Glutamatergic neuron (in vitro differentiated cells): ENCODE measurements around the gene HES6. TPM values are rescaled to one million over a fixed set of nuclear protein-coding genes. Genes with fewer than 3 reads are reported as not detected.

ENCODE experiments used
- DNase-seq: peaks from one replicate; pipeline ENCODE4 v3.0.0; 2022
- H3K27ac Mint-ChIP-seq: one replicate; pipeline ENCODE4 v1.8.0; 2020; ENCODE audit warnings: mild to moderate bottlenecking, mixed read lengths, inconsistent platforms; ENCODE audit not compliant: unreplicated experiment
- H3K27me3 Mint-ChIP-seq: one replicate; pipeline ENCODE4 v1.8.0; 2020; ENCODE audit warnings: mild to moderate bottlenecking, moderate library complexity, mixed read lengths, inconsistent platforms; ENCODE audit not compliant: unreplicated experiment
- H3K36me3 Mint-ChIP-seq: one replicate; pipeline ENCODE4 v1.8.0; 2020; ENCODE audit warnings: mild to moderate bottlenecking, mixed read lengths, inconsistent platforms; ENCODE audit not compliant: unreplicated experiment
- H3K4me1 Mint-ChIP-seq: one replicate; pipeline ENCODE4 v1.8.0; 2020; ENCODE audit warnings: mild to moderate bottlenecking, low read depth, mixed read lengths, inconsistent platforms; ENCODE audit not compliant: unreplicated experiment
- H3K4me3 Mint-ChIP-seq: one replicate; pipeline ENCODE4 v1.8.0; 2020; ENCODE audit warnings: mild to moderate bottlenecking, mixed read lengths, inconsistent platforms; ENCODE audit not compliant: unreplicated experiment
- H3K9me3 Mint-ChIP-seq: one replicate; pipeline ENCODE4 v1.8.0; 2020; ENCODE audit warnings: mild to moderate bottlenecking, moderate library complexity, mixed read lengths, inconsistent platforms; ENCODE audit not compliant: unreplicated experiment
- CTCF ChIP-seq: fragments of 200-600 bp; sonication (generic); IDR thresholded peaks from one replicate; pipeline ENCODE4 v1.5.0; 2021; ENCODE audit not compliant: partially characterized antibody, unreplicated experiment
- total RNA-seq: library from RNA; stranded (reverse); fragmentation: NEBNext Ultra II Directional; extraction: Animal tissue kit (Norgen Biotek cat#: 25700); gene quantifications from one replicate; pipeline ENCODE4 v1.2.1, GENCODE V29; 2021; ENCODE audit not compliant: unreplicated experiment

HES6 gene
- total RNA-seq, 1 donor from 2014 or later = 665 TPM

GRCh38 chr2:238271061-238271554, 31.3 kb upstream of the HES6 start:
- Mint-ChIP-seq H3K9me3 (peaks cover 5% of the 10 kb centered on the region), H3K27me3 (peaks cover 5% of the 10 kb centered on the region), H3K4me1 (no peaks in the 10 kb centered on the region), H3K36me3 (peaks cover 3% of the 10 kb centered on the region), H3K27ac (no peak overlapping the region), H3K4me3 (no peak overlapping the region)
- no peak for TF ChIP-seq CTCF
- DNase-seq = peak; percentile 8

GRCh38 chr2:238270606-238271005, 30.8 kb upstream of the HES6 start:
- DNase-seq = peak; percentile 9
- Mint-ChIP-seq H3K9me3 (peaks cover 5% of the 10 kb centered on the region), H3K4me1 (no peaks in the 10 kb centered on the region), H3K27me3 (peaks cover 5% of the 10 kb centered on the region), H3K36me3 (peaks cover 3% of the 10 kb centered on the region), H3K27ac (no peak overlapping the region), H3K4me3 (no peak overlapping the region)
- TF ChIP-seq CTCF = no peak

GRCh38 chr2:238269741-238270140, 29.9 kb upstream of the HES6 start:
- Mint-ChIP-seq H3K4me3 (no peak overlapping the region), H3K4me1 (no peaks in the 10 kb centered on the region), H3K36me3 (peaks cover 3% of the 10 kb centered on the region), H3K27me3 (peaks cover 4% of the 10 kb centered on the region), H3K27ac (no peak overlapping the region), H3K9me3 (peaks cover 5% of the 10 kb centered on the region)
- DNase-seq = peak; percentile 4
- TF ChIP-seq CTCF = no peak

- peak; percentile 8 for DNase-seq
- no peak for TF ChIP-seq CTCF
- Mint-ChIP-seq H3K4me1 (peaks cover 6% of the 10 kb centered on the region), H3K27me3 (peaks cover 2% of the 10 kb centered on the region), H3K4me3 (no peak overlapping the region), H3K27ac (no peak overlapping the region), H3K36me3 (peaks cover 2% of the 10 kb centered on the region), H3K9me3 (peaks cover 7% of the 10 kb centered on the region)
Measured at GRCh38 chr2:238267884-238268680, 28.2 kb upstream of the HES6 start.

- Mint-ChIP-seq H3K4me3 (no peak overlapping the region), H3K4me1 (peaks cover 10% of the 10 kb centered on the region), H3K36me3 (no peaks in the 10 kb centered on the region), H3K27ac (no peak overlapping the region), H3K27me3 (peaks cover 2% of the 10 kb centered on the region), H3K9me3 (peaks cover 7% of the 10 kb centered on the region)
- no peak for TF ChIP-seq CTCF
- no peak for DNase-seq
Measured at GRCh38 chr2:238267341-238267710, 27.5 kb upstream of the HES6 start.
